ENCODE measurements around the gene IL1RAPL1.

The IL1RAPL1 gene

DNA sequence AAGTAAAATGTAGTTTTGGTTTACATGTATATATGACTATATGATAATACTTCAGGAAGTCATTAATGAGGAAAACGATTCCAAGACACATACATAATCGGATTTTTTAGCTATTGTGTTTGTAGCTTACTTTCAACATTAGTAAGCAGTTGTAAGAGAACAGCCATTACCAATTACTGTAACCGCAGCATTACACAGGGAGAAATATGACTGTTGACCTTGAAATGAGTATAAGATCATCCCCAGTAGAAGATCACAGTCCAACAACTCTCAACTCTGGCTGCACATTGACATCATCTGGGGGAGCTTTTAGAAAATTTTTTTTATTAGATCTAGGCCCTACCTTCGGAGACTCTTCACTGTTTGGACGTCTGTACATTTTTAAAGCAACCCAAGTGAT, 866.1 kb downstream of the IL1RAPL1 start:
- no peak overlapping the region for H3K4me3 ChIP-seq (ENCODE audit: low read length in 2 of 2)
- H3K9ac ChIP-seq (ENCODE audit: low read length in 2 of 2), result no peak overlapping the region
- H3K36me3 ChIP-seq (ENCODE audit: control insufficient read depth in 2 of 2, insufficient read depth in 2 of 2, low read length in 2 of 2), result no peaks in the 10 kb centered on the region
- no peak overlapping the region for H3K27ac ChIP-seq (ENCODE audit: low read length)
- H3K27me3 ChIP-seq (ENCODE audit: control insufficient read depth in 1 of 2, insufficient read depth in 2 of 2, low read length in 2 of 2), result no peaks in the 10 kb centered on the region
- H3K4me1 ChIP-seq (ENCODE audit: control insufficient read depth, insufficient read depth, low read length), result no peaks in the 10 kb centered on the region
- H3K9me3 ChIP-seq (ENCODE audit: control insufficient read depth in 2 of 2, low read length in 2 of 2), result no peaks in the 10 kb centered on the region

DNA sequence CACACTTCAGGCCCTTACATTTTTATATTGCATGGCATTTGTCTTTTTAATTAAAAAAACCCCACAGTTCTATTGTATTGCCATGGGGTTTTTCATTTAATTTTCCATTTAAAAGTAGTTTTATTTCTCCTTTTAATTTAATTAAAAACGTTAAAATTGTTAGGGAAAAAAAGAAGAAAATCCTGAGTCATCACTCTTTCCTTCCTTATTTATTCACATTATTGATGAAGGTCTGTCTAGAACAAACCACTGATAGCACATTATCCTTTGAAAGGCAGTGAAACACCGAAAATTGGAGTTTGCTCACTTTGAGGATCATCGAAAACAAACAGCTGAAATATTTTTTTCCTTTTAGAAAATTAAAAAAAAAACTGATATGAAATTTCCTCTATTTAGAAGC, 868.5 kb downstream of the IL1RAPL1 start:
- H3K4me1 ChIP-seq (ENCODE audit: control insufficient read depth, insufficient read depth, low read length), result no peaks in the 10 kb centered on the region
- no peak overlapping the region for H3K4me3 ChIP-seq (ENCODE audit: low read length in 2 of 2)
- H3K9ac ChIP-seq (ENCODE audit: low read length in 2 of 2), result no peak overlapping the region
- no peaks in the 10 kb centered on the region for H3K27me3 ChIP-seq (ENCODE audit: control insufficient read depth in 1 of 2, insufficient read depth in 2 of 2, low read length in 2 of 2)
- H3K27ac ChIP-seq (ENCODE audit: low read length), result no peak overlapping the region
- no peaks in the 10 kb centered on the region for H3K9me3 ChIP-seq (ENCODE audit: control insufficient read depth in 2 of 2, low read length in 2 of 2)
- no peaks in the 10 kb centered on the region for H3K36me3 ChIP-seq (ENCODE audit: control insufficient read depth in 2 of 2, insufficient read depth in 2 of 2, low read length in 2 of 2)

DNA sequence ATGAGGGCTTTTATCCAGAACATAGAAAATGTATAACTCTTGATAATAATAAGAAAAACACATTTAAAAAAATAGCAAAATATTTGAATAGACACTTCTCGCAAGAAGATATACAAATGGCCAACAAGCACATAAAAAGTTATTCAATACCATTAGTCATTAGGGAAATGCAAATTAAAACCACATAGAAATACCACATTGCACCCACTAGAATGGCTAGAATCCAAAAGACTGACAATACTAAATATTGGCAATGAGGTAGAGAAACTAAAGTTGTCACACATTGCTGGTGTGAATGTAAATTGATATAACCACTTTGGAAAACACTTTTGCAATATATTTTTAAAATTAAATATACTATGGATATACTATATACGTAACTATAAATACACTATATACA, 873.8 kb downstream of the IL1RAPL1 start:
- Histone ChIP-seq H3K27ac (ENCODE audit: low read length) (no peak overlapping the region), H3K4me1 (ENCODE audit: control insufficient read depth, insufficient read depth, low read length) (no peaks in the 10 kb centered on the region), H3K9ac (ENCODE audit: low read length in 2 of 2) (no peak overlapping the region), H3K27me3 (ENCODE audit: control insufficient read depth in 1 of 2, insufficient read depth in 2 of 2, low read length in 2 of 2) (no peaks in the 10 kb centered on the region), H3K36me3 (ENCODE audit: control insufficient read depth in 2 of 2, insufficient read depth in 2 of 2, low read length in 2 of 2) (no peaks in the 10 kb centered on the region), H3K9me3 (ENCODE audit: control insufficient read depth in 2 of 2, low read length in 2 of 2) (no peaks in the 10 kb centered on the region), H3K4me3 (ENCODE audit: low read length in 2 of 2) (no peak overlapping the region)

DNA sequence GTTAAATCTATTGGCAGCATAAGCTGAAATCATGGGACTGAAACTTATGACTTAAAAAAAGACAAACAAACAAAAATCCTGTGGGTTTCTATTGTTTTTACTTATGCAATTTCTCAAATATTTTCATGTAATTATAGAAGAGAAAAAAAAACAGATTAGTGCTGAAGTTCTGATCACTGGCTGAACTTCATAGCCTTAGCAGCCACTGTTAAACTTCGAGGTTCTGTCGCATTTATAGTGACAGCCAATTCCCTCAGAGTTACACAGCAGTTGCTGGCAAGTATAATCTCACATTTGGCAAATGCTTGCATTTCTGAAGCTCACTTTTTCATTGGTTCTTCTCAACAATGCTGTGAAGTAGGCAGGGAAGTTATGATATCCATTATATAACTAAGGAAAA, 879.2 kb downstream of the IL1RAPL1 start:
- no peaks in the 10 kb centered on the region for H3K27me3 ChIP-seq (ENCODE audit: control insufficient read depth in 1 of 2, insufficient read depth in 2 of 2, low read length in 2 of 2)
- H3K9ac ChIP-seq (ENCODE audit: low read length in 2 of 2), result no peak overlapping the region
- no peak overlapping the region for H3K27ac ChIP-seq (ENCODE audit: low read length)
- H3K4me1 ChIP-seq (ENCODE audit: control insufficient read depth, insufficient read depth, low read length), result no peaks in the 10 kb centered on the region
- no peaks in the 10 kb centered on the region for H3K36me3 ChIP-seq (ENCODE audit: control insufficient read depth in 2 of 2, insufficient read depth in 2 of 2, low read length in 2 of 2)
- no peak overlapping the region for H3K4me3 ChIP-seq (ENCODE audit: low read length in 2 of 2)
- no peaks in the 10 kb centered on the region for H3K9me3 ChIP-seq (ENCODE audit: control insufficient read depth in 2 of 2, low read length in 2 of 2)

DNA sequence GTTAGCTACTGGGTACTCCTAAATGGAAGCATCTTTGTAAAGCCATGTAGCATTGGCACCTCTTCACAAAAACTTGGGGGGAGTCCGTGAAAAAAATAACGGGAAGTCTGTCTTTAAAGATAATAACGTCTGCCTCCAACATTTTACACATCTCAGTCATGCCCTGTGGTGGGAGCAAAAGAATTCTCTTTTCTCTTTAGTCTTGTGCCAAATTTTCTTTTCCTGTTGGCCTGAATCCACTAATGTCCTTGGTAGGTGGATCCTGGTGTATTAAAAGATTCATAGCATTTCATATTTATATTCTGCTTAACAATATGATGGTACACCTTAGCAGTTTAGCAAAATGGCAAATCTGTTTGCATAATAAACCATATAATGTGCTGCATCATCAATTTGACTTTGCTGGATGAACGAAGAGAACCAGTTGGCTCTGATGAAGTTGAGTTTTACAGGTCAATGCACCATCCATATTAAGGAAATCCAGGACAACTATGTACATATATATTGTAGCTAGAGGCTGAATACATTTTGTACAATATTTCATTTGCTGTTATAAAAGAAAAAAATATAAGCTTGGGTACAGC, 881.8 kb downstream of the IL1RAPL1 start:
- H3K9ac ChIP-seq (ENCODE audit: low read length in 2 of 2), result no peak overlapping the region
- H3K27me3 ChIP-seq (ENCODE audit: control insufficient read depth in 1 of 2, insufficient read depth in 2 of 2, low read length in 2 of 2), result no peaks in the 10 kb centered on the region
- H3K27ac ChIP-seq (ENCODE audit: low read length), result no peak overlapping the region
- no peaks in the 10 kb centered on the region for H3K9me3 ChIP-seq (ENCODE audit: control insufficient read depth in 2 of 2, low read length in 2 of 2)
- H3K36me3 ChIP-seq (ENCODE audit: control insufficient read depth in 2 of 2, insufficient read depth in 2 of 2, low read length in 2 of 2), result no peaks in the 10 kb centered on the region
- no peaks in the 10 kb centered on the region for H3K4me1 ChIP-seq (ENCODE audit: control insufficient read depth, insufficient read depth, low read length)
- H3K4me3 ChIP-seq (ENCODE audit: low read length in 2 of 2), result no peak overlapping the region

DNA sequence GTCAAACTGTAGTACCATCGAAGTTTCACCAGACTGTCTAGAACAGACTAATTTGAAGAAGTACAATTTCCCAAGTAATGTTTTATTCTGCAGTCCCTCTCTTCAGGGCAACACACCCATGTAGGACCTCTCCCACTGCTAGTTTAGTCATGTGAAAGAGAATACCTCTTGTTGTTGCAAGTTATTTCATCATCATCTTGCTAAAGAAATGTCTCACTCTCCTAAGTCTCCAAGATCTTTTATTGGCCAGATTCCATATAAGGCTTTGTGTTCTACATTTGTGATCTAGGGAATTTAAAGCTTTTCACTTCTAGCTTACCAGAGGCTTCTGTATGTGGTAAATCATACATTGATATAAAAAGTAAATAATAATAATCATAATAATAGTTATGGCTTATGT, 882.8 kb downstream of the IL1RAPL1 start:
- Histone ChIP-seq H3K36me3 (ENCODE audit: control insufficient read depth in 2 of 2, insufficient read depth in 2 of 2, low read length in 2 of 2) (no peaks in the 10 kb centered on the region), H3K9ac (ENCODE audit: low read length in 2 of 2) (no peak overlapping the region), H3K4me3 (ENCODE audit: low read length in 2 of 2) (no peak overlapping the region), H3K27ac (ENCODE audit: low read length) (no peak overlapping the region), H3K27me3 (ENCODE audit: control insufficient read depth in 1 of 2, insufficient read depth in 2 of 2, low read length in 2 of 2) (no peaks in the 10 kb centered on the region), H3K4me1 (ENCODE audit: control insufficient read depth, insufficient read depth, low read length) (no peaks in the 10 kb centered on the region), H3K9me3 (ENCODE audit: control insufficient read depth in 2 of 2, low read length in 2 of 2) (no peaks in the 10 kb centered on the region)

DNA sequence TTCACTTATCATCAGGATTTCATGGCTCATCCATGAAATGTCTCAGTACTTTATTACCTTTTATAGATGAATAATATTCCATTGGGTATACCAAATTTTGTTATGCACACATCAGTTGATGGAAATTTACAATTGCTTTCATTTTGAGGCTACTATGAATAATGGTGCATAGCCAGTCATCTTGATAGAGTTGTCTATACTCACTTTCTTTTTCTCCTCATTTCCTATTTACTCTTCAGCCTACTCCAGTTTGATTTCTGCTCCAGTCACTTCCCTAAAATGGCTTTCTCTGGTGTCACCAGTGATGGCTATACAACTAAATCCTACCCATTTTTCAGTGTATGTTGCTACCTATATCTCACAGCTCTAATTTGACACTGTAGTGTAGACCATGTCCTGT, 884.6 kb downstream of the IL1RAPL1 start:
- Histone ChIP-seq H3K9ac (ENCODE audit: low read length in 2 of 2) (no peak overlapping the region), H3K27ac (ENCODE audit: low read length) (no peak overlapping the region), H3K4me3 (ENCODE audit: low read length in 2 of 2) (no peak overlapping the region), H3K27me3 (ENCODE audit: control insufficient read depth in 1 of 2, insufficient read depth in 2 of 2, low read length in 2 of 2) (no peaks in the 10 kb centered on the region), H3K4me1 (ENCODE audit: control insufficient read depth, insufficient read depth, low read length) (no peaks in the 10 kb centered on the region), H3K36me3 (ENCODE audit: control insufficient read depth in 2 of 2, insufficient read depth in 2 of 2, low read length in 2 of 2) (no peaks in the 10 kb centered on the region), H3K9me3 (ENCODE audit: control insufficient read depth in 2 of 2, low read length in 2 of 2) (no peaks in the 10 kb centered on the region)

DNA sequence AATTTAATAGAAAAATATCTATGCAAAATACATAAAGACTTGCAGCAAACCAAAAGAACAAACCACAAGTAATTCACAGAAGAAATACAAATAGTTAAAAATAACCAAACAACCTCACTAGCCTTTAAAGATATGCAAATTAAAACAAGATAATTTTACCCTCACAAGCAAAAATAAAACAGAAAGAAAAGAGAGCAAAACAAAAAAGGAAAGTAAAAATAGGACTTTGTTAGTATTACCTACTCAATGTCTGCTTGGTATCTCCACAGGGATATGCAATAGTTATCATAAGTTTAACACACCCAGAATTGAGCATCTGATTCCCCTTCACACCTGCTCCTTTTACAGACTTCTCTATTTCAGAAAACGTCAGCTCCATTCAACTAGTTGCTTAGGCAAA, 890.6 kb downstream of the IL1RAPL1 start:
- Histone ChIP-seq H3K4me1 (ENCODE audit: control insufficient read depth, insufficient read depth, low read length) (no peaks in the 10 kb centered on the region), H3K27ac (ENCODE audit: low read length) (no peak overlapping the region), H3K36me3 (ENCODE audit: control insufficient read depth in 2 of 2, insufficient read depth in 2 of 2, low read length in 2 of 2) (no peaks in the 10 kb centered on the region), H3K9ac (ENCODE audit: low read length in 2 of 2) (no peak overlapping the region), H3K4me3 (ENCODE audit: low read length in 2 of 2) (no peak overlapping the region), H3K9me3 (ENCODE audit: control insufficient read depth in 2 of 2, low read length in 2 of 2) (no peaks in the 10 kb centered on the region), H3K27me3 (ENCODE audit: control insufficient read depth in 1 of 2, insufficient read depth in 2 of 2, low read length in 2 of 2) (no peaks in the 10 kb centered on the region)

DNA sequence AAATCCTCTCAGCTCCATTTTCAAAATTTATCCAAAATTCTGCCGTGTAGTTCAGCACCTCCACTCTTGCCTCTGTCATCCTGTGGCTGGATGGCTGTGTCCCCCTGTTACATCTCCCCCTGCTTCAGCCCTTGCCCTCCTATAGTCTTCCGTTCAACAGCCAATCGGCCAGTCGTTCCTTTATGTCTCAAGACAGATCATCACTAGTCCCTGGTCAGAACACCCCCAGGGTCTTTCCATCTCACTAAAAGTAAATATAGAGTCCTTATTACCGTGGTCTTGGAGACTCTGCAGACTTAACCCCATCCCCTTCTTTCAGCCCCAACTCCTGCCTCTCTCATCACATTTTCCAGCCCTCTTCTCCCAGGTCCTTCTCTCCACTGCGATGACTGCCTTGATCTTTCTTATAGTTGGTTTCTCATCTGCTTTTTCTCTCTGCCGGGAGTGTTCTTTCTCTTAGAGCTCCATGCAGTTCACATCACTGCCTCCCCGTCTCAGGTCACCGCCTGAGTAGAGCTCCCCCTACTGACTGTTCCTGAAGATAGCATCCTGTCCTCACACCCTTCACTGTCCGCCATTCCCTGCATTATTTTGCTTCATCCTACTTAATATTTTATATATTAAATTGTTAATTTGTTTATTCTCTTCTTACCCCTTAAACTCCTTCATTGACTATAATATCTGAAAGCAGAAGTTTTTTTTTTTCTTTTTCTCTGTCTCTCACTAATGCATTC, 891.3 kb downstream of the IL1RAPL1 start:
- H3K36me3 ChIP-seq (ENCODE audit: control insufficient read depth in 2 of 2, insufficient read depth in 2 of 2, low read length in 2 of 2), result no peaks in the 10 kb centered on the region
- no peaks in the 10 kb centered on the region for H3K9me3 ChIP-seq (ENCODE audit: control insufficient read depth in 2 of 2, low read length in 2 of 2)
- no peak overlapping the region for H3K9ac ChIP-seq (ENCODE audit: low read length in 2 of 2)
- no peaks in the 10 kb centered on the region for H3K4me1 ChIP-seq (ENCODE audit: control insufficient read depth, insufficient read depth, low read length)
- no peaks in the 10 kb centered on the region for H3K27me3 ChIP-seq (ENCODE audit: control insufficient read depth in 1 of 2, insufficient read depth in 2 of 2, low read length in 2 of 2)
- H3K4me3 ChIP-seq (ENCODE audit: low read length in 2 of 2), result no peak overlapping the region
- H3K27ac ChIP-seq (ENCODE audit: low read length), result no peak overlapping the region

DNA sequence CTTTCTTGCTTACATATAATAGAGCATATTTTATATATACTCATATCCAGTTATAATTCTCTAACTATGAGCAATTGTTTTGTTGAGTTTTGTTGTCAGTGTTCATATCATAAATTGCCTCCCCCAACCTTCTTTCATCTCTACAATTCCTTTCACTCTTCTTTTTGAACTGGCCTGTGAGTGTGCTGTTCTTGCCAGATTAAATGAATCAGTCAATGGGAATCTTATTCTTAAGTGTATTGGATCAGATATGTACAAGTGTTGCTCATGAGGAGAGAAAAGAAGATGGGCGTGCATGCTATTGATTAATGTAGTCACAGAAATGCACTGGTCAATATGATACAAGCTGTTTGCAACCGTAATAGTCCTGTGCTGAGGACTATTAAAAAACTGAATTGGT, 900.0 kb downstream of the IL1RAPL1 start:
- H3K36me3 ChIP-seq (ENCODE audit: control insufficient read depth in 2 of 2, insufficient read depth in 2 of 2, low read length in 2 of 2), result no peaks in the 10 kb centered on the region
- H3K4me1 ChIP-seq (ENCODE audit: control insufficient read depth, insufficient read depth, low read length), result no peaks in the 10 kb centered on the region
- no peak overlapping the region for H3K9ac ChIP-seq (ENCODE audit: low read length in 2 of 2)
- H3K27me3 ChIP-seq (ENCODE audit: control insufficient read depth in 1 of 2, insufficient read depth in 2 of 2, low read length in 2 of 2), result no peaks in the 10 kb centered on the region
- no peak overlapping the region for H3K27ac ChIP-seq (ENCODE audit: low read length)
- no peaks in the 10 kb centered on the region for H3K9me3 ChIP-seq (ENCODE audit: control insufficient read depth in 2 of 2, low read length in 2 of 2)
- H3K4me3 ChIP-seq (ENCODE audit: low read length in 2 of 2), result no peak overlapping the region

DNA sequence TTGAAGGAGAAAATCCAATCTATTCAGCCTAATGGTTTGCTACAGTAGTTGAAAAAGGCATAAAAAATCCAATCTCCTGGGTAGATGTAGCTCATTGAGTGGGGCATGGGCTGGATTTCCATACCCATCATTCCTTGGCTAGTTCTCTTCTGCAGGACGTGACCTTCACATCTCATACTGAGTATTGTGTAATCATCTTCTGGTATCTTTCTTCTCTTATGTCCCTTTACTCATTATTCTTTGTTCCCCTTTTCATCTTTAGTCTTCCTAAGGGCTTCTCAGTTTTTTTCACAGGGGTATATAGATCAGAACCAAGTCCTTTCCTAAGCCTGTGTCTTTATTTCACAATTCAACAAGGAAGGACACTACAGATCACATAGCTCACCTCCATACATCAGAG, 900.5 kb downstream of the IL1RAPL1 start:
- no peaks in the 10 kb centered on the region for H3K27me3 ChIP-seq (ENCODE audit: control insufficient read depth in 1 of 2, insufficient read depth in 2 of 2, low read length in 2 of 2)
- H3K4me1 ChIP-seq (ENCODE audit: control insufficient read depth, insufficient read depth, low read length), result no peaks in the 10 kb centered on the region
- no peaks in the 10 kb centered on the region for H3K36me3 ChIP-seq (ENCODE audit: control insufficient read depth in 2 of 2, insufficient read depth in 2 of 2, low read length in 2 of 2)
- no peak overlapping the region for H3K9ac ChIP-seq (ENCODE audit: low read length in 2 of 2)
- H3K4me3 ChIP-seq (ENCODE audit: low read length in 2 of 2), result no peak overlapping the region
- H3K27ac ChIP-seq (ENCODE audit: low read length), result no peak overlapping the region
- no peaks in the 10 kb centered on the region for H3K9me3 ChIP-seq (ENCODE audit: control insufficient read depth in 2 of 2, low read length in 2 of 2)

All from stomach smooth muscle (tissue), 2 donors.